HepG2 (cell line): ENCODE measurements around the gene BICDL1. TPM values are rescaled to one million over a fixed set of nuclear protein-coding genes. Genes with fewer than 3 reads are reported as not detected.

Source experiments
- ATF7 ChIP-seq, 2 experiments: fragments of 450-650 bp in 1 of 2; sonication (generic) in 1 of 2; formaldehyde crosslinking in 1 of 2; IDR thresholded peaks; 2 replicates each; pipeline versions ENCODE4 v1.4.0 to v1.6.1; 2016 to 2020; ENCODE audit warnings: antibody characterized with exemption in 1 of 2, mild to moderate bottlenecking in 1 of 2, missing genetic modification reagents in 1 of 2
- HNRNPL ChIP-seq: fragments of 200-400 bp; formaldehyde crosslinking; IDR thresholded peaks from 2 replicates; pipeline ENCODE4 v1.6.1; 2017; ENCODE audit warnings: mild to moderate bottlenecking, low read depth, low read length
- KDM2A ChIP-seq: sonication (generic); formaldehyde crosslinking; IDR thresholded peaks from 2 replicates; pipeline ENCODE4 v1.4.0; 2020; ENCODE audit warnings: low read depth, missing genetic modification reagents, borderline replicate concordance
- MAFG ChIP-seq: sonication (generic); formaldehyde crosslinking; IDR thresholded peaks from 2 replicates; pipeline ENCODE4 v1.5.1; 2020; ENCODE audit warnings: mild to moderate bottlenecking, missing genetic modification reagents
- MEF2D ChIP-seq: sonication (generic); formaldehyde crosslinking; IDR thresholded peaks from 2 replicates; pipeline ENCODE4 v1.5.1; 2020; ENCODE audit warnings: mild to moderate bottlenecking, missing genetic modification reagents
- NBN ChIP-seq: fragments of 450-650 bp; conservative IDR thresholded peaks from 2 replicates; pipeline ENCODE4 v1.6.1; 2017
- NR2F1 ChIP-seq, 2 experiments: fragments of 450-650 bp in 1 of 2; formaldehyde crosslinking in 1 of 2; IDR thresholded peaks; 2 replicates each; pipeline versions ENCODE4 v1.5.0 to v1.6.1; 2016 to 2020; ENCODE audit warnings: mild to moderate bottlenecking in 1 of 2, missing compliant biosample characterization in 1 of 2, missing genetic modification reagents in 1 of 2, moderate library complexity in 1 of 2
- PAWR ChIP-seq: sonication (generic); formaldehyde crosslinking; IDR thresholded peaks from 2 replicates; pipeline ENCODE4 v1.4.0; 2020; ENCODE audit warnings: missing genetic modification reagents, mild to moderate bottlenecking, borderline replicate concordance
- POLR2A ChIP-seq, 2 experiments: IDR thresholded peaks; 2 replicates each; pipeline ENCODE4 v1.6.1; 2011; ENCODE audit warnings: low read depth in 2 of 2, low read length in 2 of 2, mild to moderate bottlenecking in 1 of 2, moderate library complexity in 1 of 2; ENCODE audit not compliant: insufficient read depth in 1 of 2
- POLR2G ChIP-seq: fragments of 200-400 bp; formaldehyde crosslinking; IDR thresholded peaks from 2 replicates; pipeline ENCODE4 v1.6.1; 2018; ENCODE audit warnings: mild to moderate bottlenecking, low read depth, low read length, moderate library complexity
- REST ChIP-seq, 2 experiments: IDR thresholded peaks; 2 replicates each; pipeline ENCODE4 v1.6.1; 2011 to 2012; ENCODE audit warnings: low read length in 2 of 2, borderline replicate concordance in 1 of 2, low read depth in 1 of 2, mild to moderate bottlenecking in 1 of 2, moderate library complexity in 1 of 2
- SP2 ChIP-seq: sonication (generic); formaldehyde crosslinking; IDR thresholded peaks from 2 replicates; pipeline ENCODE4 v1.5.1; 2020; ENCODE audit warnings: mild to moderate bottlenecking, missing genetic modification reagents
- TFDP1 ChIP-seq: IDR thresholded peaks from 2 replicates; pipeline ENCODE4 v1.6.1; 2016; ENCODE audit warnings: missing compliant biosample characterization, missing genetic modification reagents, borderline replicate concordance
- ZNF205 ChIP-seq: IDR thresholded peaks from 2 replicates; pipeline ENCODE4 v1.6.1; 2018; ENCODE audit warnings: missing biosample characterization, missing genetic modification reagents
- ZNF367 ChIP-seq: sonication (generic); formaldehyde crosslinking; IDR thresholded peaks from 2 replicates; pipeline ENCODE4 v1.4.0; 2020; ENCODE audit warnings: missing genetic modification reagents, borderline replicate concordance
- ZNF446 ChIP-seq: sonication (generic); formaldehyde crosslinking; IDR thresholded peaks from 2 replicates; pipeline ENCODE4 v1.5.0; 2020; ENCODE audit warnings: mild to moderate bottlenecking, missing genetic modification reagents
- ZNF543 ChIP-seq: sonication (generic); formaldehyde crosslinking; IDR thresholded peaks from 2 replicates; pipeline ENCODE4 v1.4.0; 2020; ENCODE audit warnings: mild to moderate bottlenecking, missing genetic modification reagents
- ZNF556 ChIP-seq: sonication (generic); formaldehyde crosslinking; IDR thresholded peaks from 2 replicates; pipeline ENCODE4 v1.4.0; 2020; ENCODE audit warnings: mild to moderate bottlenecking, missing genetic modification reagents, borderline replicate concordance
- ZNF749 ChIP-seq: sonication (generic); formaldehyde crosslinking; IDR thresholded peaks from 2 replicates; pipeline ENCODE4 v1.8.0; 2022; ENCODE audit warnings: mild to moderate bottlenecking, missing genetic modification reagents, moderate library complexity, borderline replicate concordance
- ZNF891 ChIP-seq: sonication (generic); formaldehyde crosslinking; IDR thresholded peaks from 2 replicates; pipeline ENCODE4 v1.5.0; 2020; ENCODE audit warnings: mild to moderate bottlenecking, missing genetic modification reagents
- polyA plus RNA-seq, 8 experiments: library from polyadenylated mRNA; depleted of rRNA in 3 of 8; stranded (reverse) in 7 of 8; unstranded in 1 of 8; fragments of >200 nt; fragmentation: Illumina TruSeq in 4 of 8; extraction: Trizol in 4 of 8; gene quantifications; 2 replicates each; pipeline versions ENCODE4 v1.2.1 to v1.2.3, GENCODE V29; 2011 to 2016; ENCODE audit warnings: low read depth in 4 of 8, missing spikeins in 1 of 8, mixed read lengths in 1 of 8; ENCODE audit not compliant: insufficient read depth in 1 of 8
- total RNA-seq, 5 experiments: library from RNA; depleted of rRNA; stranded (reverse); fragments of >200 nt; fragmentation: Illumina TruSeq; extraction: Trizol; gene quantifications; 2 replicates each; pipeline ENCODE4 v1.2.3, GENCODE V29; 2016; ENCODE audit warnings: low read depth in 1 of 5
- TF ChIP-seq, protein P1 (sequence below): sonication (generic); formaldehyde crosslinking; IDR thresholded peaks from 2 replicates; pipeline ENCODE4 v1.4.0; 2020; ENCODE audit warnings: missing genetic modification reagents, borderline replicate concordance
- TF ChIP-seq, protein P2 (sequence below): sonication (generic); formaldehyde crosslinking; IDR thresholded peaks from 2 replicates; pipeline ENCODE4 v1.4.0; 2020; ENCODE audit warnings: missing genetic modification reagents

The BICDL1 gene
- total and polyA plus RNA-seq, 2 of the 13 experiments (the other 11 are each of a cell fraction or from before 2014, with no cell fraction given), result 3.6 to 9.7 TPM

DNA sequence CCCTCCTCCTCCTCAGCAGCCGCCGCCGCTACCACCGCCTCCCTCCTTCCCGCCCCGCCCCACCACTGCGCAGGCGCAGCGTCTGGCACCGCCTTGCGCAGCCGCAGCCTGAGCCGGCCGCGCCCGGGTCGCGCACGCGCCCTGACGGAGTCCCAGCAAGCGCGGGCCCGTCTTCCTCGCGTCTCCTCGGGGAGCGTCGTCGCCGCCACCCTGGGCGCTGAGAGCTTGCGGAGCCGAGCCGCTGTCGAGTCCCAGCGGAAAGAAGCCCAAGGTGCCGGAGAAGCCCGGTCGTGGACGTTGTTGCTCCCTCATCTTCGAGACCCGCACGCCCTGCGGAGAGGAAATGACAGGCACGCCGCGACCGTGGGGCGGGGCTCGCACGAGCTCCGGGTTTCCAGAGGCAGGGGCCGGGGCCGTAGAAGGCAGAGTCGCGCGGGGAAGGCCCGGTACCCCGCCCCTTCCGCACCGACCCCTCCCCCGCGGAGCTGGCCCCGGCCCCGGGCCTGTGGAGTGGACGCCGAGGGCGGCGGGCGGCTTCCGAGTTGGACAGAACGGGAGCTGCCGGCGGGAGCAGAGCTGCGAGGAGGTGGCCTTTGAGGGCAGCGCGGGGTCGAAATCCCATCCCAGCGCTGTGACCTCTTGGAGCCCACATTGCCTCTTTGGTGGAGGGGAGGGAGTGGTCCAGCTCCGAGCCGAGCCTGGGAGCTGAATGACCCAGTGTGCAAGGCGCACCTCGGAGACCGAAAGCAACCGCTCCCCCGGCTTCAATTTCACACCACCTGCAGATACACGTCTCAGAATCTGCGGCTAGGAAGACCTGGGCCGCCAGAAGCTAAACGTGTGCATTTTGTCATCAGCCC is 128.0 kb downstream of the BICDL1 start (continued):
- TF ChIP-seq POLR2G, result peak; percentile 81
- TF ChIP-seq ZNF749, result peak; percentile 63; the same call in 1 of the 2 replicates
- TF ChIP-seq KDM2A (CRISPR knock-in tag), result peak; percentile 87
- peak; percentile 77; the same call in 1 of the 2 replicates for TF ChIP-seq TFDP1
- TF ChIP-seq PAWR (CRISPR knock-in tag), result no peak; the same call in 1 of the 2 replicates
- TF ChIP-seq ZNF367 (CRISPR knock-in tag), result peak; percentile 76; the same call in 1 of the 2 replicates
- TF ChIP-seq MEF2D (CRISPR knock-in tag), result 0 out of 2 replicates have a peak, but pooled peaks have one; percentile 5
- TF ChIP-seq ZNF205 (CRISPR knock-in tag), result peak; percentile 44; the same call in 1 of the 2 replicates
- TF ChIP-seq, protein P1, sequence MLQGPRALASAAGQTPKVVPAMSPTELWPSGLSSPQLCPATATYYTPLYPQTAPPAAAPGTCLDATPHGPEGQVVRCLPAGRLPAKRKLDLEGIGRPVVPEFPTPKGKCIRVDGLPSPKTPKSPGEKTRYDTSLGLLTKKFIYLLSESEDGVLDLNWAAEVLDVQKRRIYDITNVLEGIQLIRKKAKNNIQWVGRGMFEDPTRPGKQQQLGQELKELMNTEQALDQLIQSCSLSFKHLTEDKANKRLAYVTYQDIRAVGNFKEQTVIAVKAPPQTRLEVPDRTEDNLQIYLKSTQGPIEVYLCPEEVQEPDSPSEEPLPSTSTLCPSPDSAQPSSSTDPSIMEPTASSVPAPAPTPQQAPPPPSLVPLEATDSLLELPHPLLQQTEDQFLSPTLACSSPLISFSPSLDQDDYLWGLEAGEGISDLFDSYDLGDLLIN (CRISPR knock-in tag), result peak; percentile 83; the same call in 1 of the 2 replicates
- TF ChIP-seq POLR2A (IDR thresholded peaks at IDR 0.05; ENCODE audit: insufficient read depth in 1 of 2, low read depth in 2 of 2, low read length in 2 of 2), result peak in 1 of 2 experiments; percentile 93; a peak in 2 of 4 replicates
- TF ChIP-seq ATF7 (IDR thresholded peaks at IDR 0.05), result no peak
- TF ChIP-seq ATF7 (CRISPR knock-in tag; IDR thresholded peaks at IDR 0.05), result no peak
- 0 out of 4 replicates have a peak, but pooled peaks of 1 of the 2 experiments have one; percentile 13 for TF ChIP-seq NR2F1 (CRISPR knock-in tag; IDR thresholded peaks at IDR 0.05)
- TF ChIP-seq ZNF556, result no peak; the same call in 1 of the 2 replicates
- peak; percentile 86 for TF ChIP-seq ZNF543 (CRISPR knock-in tag)
- no peak for TF ChIP-seq NBN
- no peak for TF ChIP-seq MAFG
- TF ChIP-seq HNRNPL, result 0 out of 2 replicates have a peak, but pooled peaks have one; percentile 10
- TF ChIP-seq REST (IDR thresholded peaks at IDR 0.05; ENCODE audit: borderline replicate concordance in 1 of 2, low read depth in 1 of 2, low read length in 2 of 2), result no peak
- TF ChIP-seq, protein P2, sequence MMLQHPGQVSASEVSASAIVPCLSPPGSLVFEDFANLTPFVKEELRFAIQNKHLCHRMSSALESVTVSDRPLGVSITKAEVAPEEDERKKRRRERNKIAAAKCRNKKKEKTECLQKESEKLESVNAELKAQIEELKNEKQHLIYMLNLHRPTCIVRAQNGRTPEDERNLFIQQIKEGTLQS, result 0 out of 2 replicates have a peak, but pooled peaks have one; percentile 36
- TF ChIP-seq ZNF446 (CRISPR knock-in tag), result no peak
- peak; percentile 20; the same call in 1 of the 2 replicates for TF ChIP-seq SP2
- TF ChIP-seq ZNF891, result peak; percentile 75
